Suprapubic skin (tissue), 4 donors: ENCODE results near the gene GIGYF1.

Experiments
- EP300 ChIP-seq: sonication (generic); formaldehyde crosslinking; IDR thresholded peaks from one replicate; pipeline ENCODE4 v1.6.1; 2017; ENCODE audit warnings: antibody characterized with exemption
- POLR2A ChIP-seq, 2 donors: fragments of 450-650 bp; IDR thresholded peaks; one replicate each; pipeline ENCODE4 v1.6.1; 2017; ENCODE audit warnings: antibody characterized with exemption in 2 of 2, mild to moderate bottlenecking in 2 of 2, moderate library complexity in 2 of 2
- POLR2AphosphoS5 ChIP-seq, 3 donors: sonication (generic); formaldehyde crosslinking; IDR thresholded peaks; one replicate each; pipeline ENCODE4 v1.6.1; 2017; ENCODE audit warnings: antibody characterized with exemption in 3 of 3
- TF ChIP-seq, protein P1 (sequence below), 2 donors: fragments of 200-600 bp in 1 of 2; fragments of 450-650 bp in 1 of 2; sonication (generic) in 1 of 2; IDR thresholded peaks; one replicate each; pipeline ENCODE4 v1.5.1; 2016 to 2019; ENCODE audit warnings: antibody characterized with exemption in 2 of 2, mild to moderate bottlenecking in 1 of 2, moderate library complexity in 1 of 2

GRCh38 chr7:100639995-100640516, 54.0 kb downstream of the GIGYF1 start:
- no peak for TF ChIP-seq POLR2AphosphoS5 (IDR thresholded peaks at IDR 0.05)
- TF ChIP-seq, protein P1, sequence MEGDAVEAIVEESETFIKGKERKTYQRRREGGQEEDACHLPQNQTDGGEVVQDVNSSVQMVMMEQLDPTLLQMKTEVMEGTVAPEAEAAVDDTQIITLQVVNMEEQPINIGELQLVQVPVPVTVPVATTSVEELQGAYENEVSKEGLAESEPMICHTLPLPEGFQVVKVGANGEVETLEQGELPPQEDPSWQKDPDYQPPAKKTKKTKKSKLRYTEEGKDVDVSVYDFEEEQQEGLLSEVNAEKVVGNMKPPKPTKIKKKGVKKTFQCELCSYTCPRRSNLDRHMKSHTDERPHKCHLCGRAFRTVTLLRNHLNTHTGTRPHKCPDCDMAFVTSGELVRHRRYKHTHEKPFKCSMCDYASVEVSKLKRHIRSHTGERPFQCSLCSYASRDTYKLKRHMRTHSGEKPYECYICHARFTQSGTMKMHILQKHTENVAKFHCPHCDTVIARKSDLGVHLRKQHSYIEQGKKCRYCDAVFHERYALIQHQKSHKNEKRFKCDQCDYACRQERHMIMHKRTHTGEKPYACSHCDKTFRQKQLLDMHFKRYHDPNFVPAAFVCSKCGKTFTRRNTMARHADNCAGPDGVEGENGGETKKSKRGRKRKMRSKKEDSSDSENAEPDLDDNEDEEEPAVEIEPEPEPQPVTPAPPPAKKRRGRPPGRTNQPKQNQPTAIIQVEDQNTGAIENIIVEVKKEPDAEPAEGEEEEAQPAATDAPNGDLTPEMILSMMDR (IDR thresholded peaks at IDR 0.05) = no peak
- no peak for TF ChIP-seq POLR2A (IDR thresholded peaks at IDR 0.05)
- no peak for TF ChIP-seq EP300
